IPS-20b (cell line): ENCODE data around the gene CD96.

Experiments used
- H3K27ac ChIP-seq: one replicate; pipeline ENCODE4 v1.5.1; 2013; ENCODE audit warnings: low read length
- H3K27me3 ChIP-seq: 2 replicates; pipeline ENCODE4 v1.6.1; 2013; ENCODE audit warnings: mild to moderate bottlenecking, low read length, inconsistent platforms; ENCODE audit not compliant: insufficient read depth
- H3K36me3 ChIP-seq: 2 replicates; pipeline ENCODE4 v1.6.1; 2013; ENCODE audit warnings: low read depth, mild to moderate bottlenecking, inconsistent platforms, low read length, moderate library complexity; ENCODE audit not compliant: insufficient read depth
- H3K4me1 ChIP-seq: 2 replicates; pipeline ENCODE4 v1.6.1; 2013; ENCODE audit warnings: mild to moderate bottlenecking, control low read depth, inconsistent platforms, low read length, moderate library complexity; ENCODE audit not compliant: insufficient read depth
- H3K4me3 ChIP-seq: 2 replicates; pipeline ENCODE4 v1.5.1; 2013; ENCODE audit warnings: mild to moderate bottlenecking, low read length, inconsistent platforms
- H3K9ac ChIP-seq: 2 replicates; pipeline ENCODE4 v1.6.1; 2013; ENCODE audit warnings: low read depth, mild to moderate bottlenecking, inconsistent platforms, low read length, moderate library complexity
- H3K9me3 ChIP-seq: 2 replicates; pipeline ENCODE4 v1.6.1; 2013; ENCODE audit warnings: mild to moderate bottlenecking, low read depth, low read length, inconsistent platforms; ENCODE audit not compliant: insufficient read depth

Gene CD96

GRCh38 chr3:111635403-111635802 is 93.4 kb downstream of the CD96 start:
- H3K9me3 ChIP-seq = no peaks in the 10 kb centered on the region

GRCh38 chr3:111636366-111636885 is 94.4 kb downstream of the CD96 start:
- H3K4me1 ChIP-seq = no peaks in the 10 kb centered on the region
- H3K27me3 ChIP-seq = no peaks in the 10 kb centered on the region
- no peak overlapping the region for H3K4me3 ChIP-seq
- H3K36me3 ChIP-seq = no peaks in the 10 kb centered on the region
- H3K27ac ChIP-seq = no peak overlapping the region
- no peaks in the 10 kb centered on the region for H3K9me3 ChIP-seq
- no peak overlapping the region for H3K9ac ChIP-seq

More at GRCh38 chr3:111635403-111635802, 93.4 kb downstream of the CD96 start:
- Histone ChIP-seq H3K9ac (no peak overlapping the region), H3K36me3 (no peaks in the 10 kb centered on the region), H3K27ac (no peak overlapping the region), H3K27me3 (no peaks in the 10 kb centered on the region), H3K4me3 (no peak overlapping the region), H3K4me1 (no peaks in the 10 kb centered on the region)

GRCh38 chr3:111639316-111639715 is 97.3 kb downstream of the CD96 start:
- no peaks in the 10 kb centered on the region for H3K4me1 ChIP-seq
- peaks cover 5% of the 10 kb centered on the region; the same call in 1 of the 2 replicates for H3K9me3 ChIP-seq
- no peaks in the 10 kb centered on the region for H3K36me3 ChIP-seq
- H3K27ac ChIP-seq = no peak overlapping the region
- no peaks in the 10 kb centered on the region for H3K27me3 ChIP-seq
- no peak overlapping the region for H3K9ac ChIP-seq
- no peak overlapping the region for H3K4me3 ChIP-seq

GRCh38 chr3:111648991-111649579 is 107.1 kb downstream of the CD96 start:
- H3K9me3 ChIP-seq = no peaks in the 10 kb centered on the region
- no peak overlapping the region for H3K4me3 ChIP-seq
- no peaks in the 10 kb centered on the region for H3K36me3 ChIP-seq
- H3K27ac ChIP-seq = no peak overlapping the region
- no peak overlapping the region for H3K9ac ChIP-seq
- peaks cover 12% of the 10 kb centered on the region for H3K4me1 ChIP-seq
- no peaks in the 10 kb centered on the region for H3K27me3 ChIP-seq

- no peak overlapping the region for H3K27ac ChIP-seq
- H3K9ac ChIP-seq = no peak overlapping the region
- H3K4me3 ChIP-seq = no peak overlapping the region
- H3K27me3 ChIP-seq = no peaks in the 10 kb centered on the region
- H3K4me1 ChIP-seq = peaks cover 12% of the 10 kb centered on the region
- no peaks in the 10 kb centered on the region for H3K36me3 ChIP-seq
- H3K9me3 ChIP-seq = no peaks in the 10 kb centered on the region
Measured at GRCh38 chr3:111650378-111651275, 108.6 kb downstream of the CD96 start.

GRCh38 chr3:111652492-111653180 is 110.6 kb downstream of the CD96 start:
- peaks cover 12% of the 10 kb centered on the region for H3K4me1 ChIP-seq
- no peaks in the 10 kb centered on the region for H3K27me3 ChIP-seq
- H3K36me3 ChIP-seq = no peaks in the 10 kb centered on the region
- no peak overlapping the region for H3K9ac ChIP-seq
- H3K27ac ChIP-seq = no peak overlapping the region
- peak overlapping the region; percentile 37 for H3K4me3 ChIP-seq
- H3K9me3 ChIP-seq = no peaks in the 10 kb centered on the region

GRCh38 chr3:111653766-111654165 is 111.8 kb downstream of the CD96 start:
- no peaks in the 10 kb centered on the region for H3K9me3 ChIP-seq
- no peak overlapping the region for H3K4me3 ChIP-seq
- H3K27ac ChIP-seq = no peak overlapping the region
- H3K36me3 ChIP-seq = no peaks in the 10 kb centered on the region
- H3K4me1 ChIP-seq = peaks cover 12% of the 10 kb centered on the region
- no peak overlapping the region for H3K9ac ChIP-seq
- H3K27me3 ChIP-seq = no peaks in the 10 kb centered on the region

GRCh38 chr3:111662012-111662411 is 120.0 kb downstream of the CD96 start:
- no peaks in the 10 kb centered on the region for H3K27me3 ChIP-seq
- no peaks in the 10 kb centered on the region for H3K36me3 ChIP-seq
- no peak overlapping the region for H3K9ac ChIP-seq
- no peak overlapping the region for H3K27ac ChIP-seq
- H3K9me3 ChIP-seq = peaks cover 33% of the 10 kb centered on the region
- no peak overlapping the region for H3K4me3 ChIP-seq
- H3K4me1 ChIP-seq = no peaks in the 10 kb centered on the region

- H3K27ac ChIP-seq = no peak overlapping the region
- peaks cover 33% of the 10 kb centered on the region for H3K9me3 ChIP-seq
Measured at GRCh38 chr3:111662907-111663306, 120.9 kb downstream of the CD96 start.

GRCh38 chr3:111666041-111666735 is 124.2 kb downstream of the CD96 start:
- Histone ChIP-seq H3K36me3 (no peaks in the 10 kb centered on the region), H3K9ac (no peak overlapping the region), H3K27ac (no peak overlapping the region), H3K9me3 (peaks cover 25% of the 10 kb centered on the region), H3K4me3 (no peak overlapping the region), H3K27me3 (no peaks in the 10 kb centered on the region), H3K4me1 (no peaks in the 10 kb centered on the region)

More at GRCh38 chr3:111662907-111663306, 120.9 kb downstream of the CD96 start:
- Histone ChIP-seq H3K4me3 (no peak overlapping the region), H3K9ac (no peak overlapping the region), H3K36me3 (no peaks in the 10 kb centered on the region), H3K27me3 (no peaks in the 10 kb centered on the region), H3K4me1 (no peaks in the 10 kb centered on the region)

GRCh38 chr3:111667170-111667569 is 125.2 kb downstream of the CD96 start:
- peaks cover 16% of the 10 kb centered on the region for H3K9me3 ChIP-seq
- H3K4me1 ChIP-seq = no peaks in the 10 kb centered on the region
- no peak overlapping the region for H3K27ac ChIP-seq
- no peak overlapping the region for H3K9ac ChIP-seq
- H3K36me3 ChIP-seq = no peaks in the 10 kb centered on the region
- no peaks in the 10 kb centered on the region; the same call in 1 of the 2 replicates for H3K27me3 ChIP-seq
- no peak overlapping the region for H3K4me3 ChIP-seq
